ENCODE measurements around the gene MARCHF4.

MARCHF4 gene

DNA sequence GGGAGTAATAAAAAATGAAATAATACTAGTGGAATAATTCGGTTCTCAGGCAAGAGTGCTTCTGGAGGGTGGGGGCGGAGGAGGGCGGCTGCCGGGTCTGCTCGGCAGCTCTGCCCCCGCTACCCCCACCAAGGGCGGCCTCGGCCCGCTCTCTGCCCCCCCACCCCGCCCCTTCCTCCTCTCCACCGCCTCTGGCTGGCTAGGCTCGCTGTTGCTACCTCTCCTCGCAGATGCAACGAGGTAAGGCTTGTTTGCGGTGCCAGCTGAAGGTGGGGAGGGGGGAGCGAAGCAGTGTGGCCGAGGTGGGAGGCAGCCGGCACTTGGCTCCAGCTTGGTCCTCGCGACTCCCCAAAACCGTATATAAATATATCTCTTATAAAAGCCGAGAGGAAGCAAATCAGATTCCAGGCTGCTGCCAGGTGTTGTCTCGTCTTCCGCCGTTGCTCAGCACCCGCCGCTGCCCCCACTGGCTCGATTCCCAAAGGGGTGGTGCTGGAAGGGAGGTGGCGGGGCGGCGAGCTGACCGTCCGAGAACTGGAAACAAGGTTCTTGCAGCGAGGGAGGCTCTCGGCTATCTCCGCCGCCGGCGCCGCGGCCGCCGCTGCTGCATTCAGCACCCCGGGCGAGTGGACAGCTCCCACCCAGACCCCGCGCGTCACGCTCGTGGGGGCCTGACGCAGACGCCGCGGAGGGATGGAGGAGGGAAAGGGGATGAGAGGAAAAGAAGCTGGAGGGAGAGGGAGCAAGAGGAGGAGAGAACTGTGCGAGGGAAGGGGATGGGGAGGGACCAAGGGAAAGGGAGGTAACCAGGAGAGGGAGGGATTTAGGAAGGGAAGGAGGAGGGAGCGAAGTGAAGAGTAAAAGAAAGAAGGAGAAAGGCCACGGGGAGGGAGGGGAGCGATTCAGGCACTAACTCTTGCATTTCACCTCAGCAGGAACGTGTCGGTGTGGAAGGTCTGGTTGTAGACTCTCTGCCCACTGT, at the start of gene MARCHF4:
Gene MARCHF4 (minus strand): TSS at position 763 of the 982 bp plus-strand sequence. CDS start 2,223 bp downstream, outside the sequence.
- DNase-seq (ENCODE audit: insufficient read length, low spot score) = peak; percentile 34
- no peak for FAIRE-seq
- TF ChIP-seq, protein P1, sequence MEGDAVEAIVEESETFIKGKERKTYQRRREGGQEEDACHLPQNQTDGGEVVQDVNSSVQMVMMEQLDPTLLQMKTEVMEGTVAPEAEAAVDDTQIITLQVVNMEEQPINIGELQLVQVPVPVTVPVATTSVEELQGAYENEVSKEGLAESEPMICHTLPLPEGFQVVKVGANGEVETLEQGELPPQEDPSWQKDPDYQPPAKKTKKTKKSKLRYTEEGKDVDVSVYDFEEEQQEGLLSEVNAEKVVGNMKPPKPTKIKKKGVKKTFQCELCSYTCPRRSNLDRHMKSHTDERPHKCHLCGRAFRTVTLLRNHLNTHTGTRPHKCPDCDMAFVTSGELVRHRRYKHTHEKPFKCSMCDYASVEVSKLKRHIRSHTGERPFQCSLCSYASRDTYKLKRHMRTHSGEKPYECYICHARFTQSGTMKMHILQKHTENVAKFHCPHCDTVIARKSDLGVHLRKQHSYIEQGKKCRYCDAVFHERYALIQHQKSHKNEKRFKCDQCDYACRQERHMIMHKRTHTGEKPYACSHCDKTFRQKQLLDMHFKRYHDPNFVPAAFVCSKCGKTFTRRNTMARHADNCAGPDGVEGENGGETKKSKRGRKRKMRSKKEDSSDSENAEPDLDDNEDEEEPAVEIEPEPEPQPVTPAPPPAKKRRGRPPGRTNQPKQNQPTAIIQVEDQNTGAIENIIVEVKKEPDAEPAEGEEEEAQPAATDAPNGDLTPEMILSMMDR (IDR thresholded peaks at IDR 0.05; ENCODE audit: insufficient read depth, missing control alignments) = no peak

GRCh38 chr2:216420367-216421101, 48.3 kb upstream of the MARCHF4 start:
- DNase-seq (ENCODE audit: insufficient read length, low spot score) (no peak), FAIRE-seq (no peak)
- TF ChIP-seq, protein P1 (IDR thresholded peaks at IDR 0.05; ENCODE audit: insufficient read depth, missing control alignments) = no peak

DNA sequence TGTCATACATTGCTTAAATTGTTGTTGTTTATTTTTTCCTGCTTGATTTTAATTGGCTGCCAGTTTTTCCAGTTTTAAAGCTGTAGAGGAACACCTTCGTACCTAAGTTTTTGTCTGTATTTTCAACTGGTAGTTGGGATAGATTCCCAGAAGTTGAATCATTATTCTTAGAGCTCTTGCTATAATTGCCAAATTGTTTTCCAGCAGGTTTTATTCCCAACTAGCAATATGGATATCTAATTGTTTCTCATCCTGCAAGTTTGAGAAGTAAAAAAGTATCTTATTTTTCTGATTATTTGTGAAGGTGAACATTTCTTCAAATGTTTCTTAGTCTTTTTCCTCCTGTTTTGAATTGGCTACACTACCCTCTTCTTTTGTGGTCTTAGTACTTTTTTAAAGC, 46.7 kb upstream of the MARCHF4 start:
- DNase-seq (ENCODE audit: insufficient read length, low spot score) = no peak
- FAIRE-seq = no peak
- TF ChIP-seq, protein P1 (IDR thresholded peaks at IDR 0.05; ENCODE audit: insufficient read depth, missing control alignments) = no peak

- TF ChIP-seq, protein P1 (IDR thresholded peaks at IDR 0.05; ENCODE audit: insufficient read depth, missing control alignments) = no peak
- no peak for FAIRE-seq
- no peak for DNase-seq (ENCODE audit: insufficient read length, low spot score)
These were observed 44.5 kb upstream of the MARCHF4 start for GRCh38 chr2:216416571-216417307.

DNA sequence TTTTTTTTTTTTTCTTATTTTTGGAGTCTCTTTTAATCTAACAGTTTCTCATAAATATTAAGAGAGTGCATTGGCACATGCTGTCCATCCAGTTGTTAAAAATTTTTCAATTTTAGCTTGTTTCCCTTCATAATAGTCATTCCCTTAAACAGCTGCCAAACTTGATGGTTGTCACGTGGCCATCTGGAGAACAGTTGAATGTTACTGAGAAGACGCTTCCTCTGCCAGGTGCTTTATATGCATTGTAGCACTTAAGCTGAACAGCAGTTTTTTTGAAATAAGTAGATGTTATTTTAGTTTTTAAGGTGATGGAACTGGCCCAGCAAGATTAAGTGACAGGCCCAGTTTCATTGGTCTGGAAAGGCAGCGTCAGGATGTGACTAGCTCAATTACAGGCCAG, 43.3 kb upstream of the MARCHF4 start:
- FAIRE-seq (no peak), DNase-seq (ENCODE audit: insufficient read length, low spot score) (no peak)

GRCh38 chr2:216414772-216415319, 42.6 kb upstream of the MARCHF4 start:
- TF ChIP-seq, protein P1 (IDR thresholded peaks at IDR 0.05; ENCODE audit: insufficient read depth, missing control alignments) = no peak
- FAIRE-seq (no peak), DNase-seq (ENCODE audit: insufficient read length, low spot score) (no peak)

More for the DNA sequence above, 43.3 kb upstream of the MARCHF4 start:
- TF ChIP-seq, protein P1 (IDR thresholded peaks at IDR 0.05; ENCODE audit: insufficient read depth, missing control alignments) = no peak

All from D721Med (cell line).